GM21423 (cell line): Measurements from ENCODE around the gene POFUT1.
"Not testable (repeated sequence)": the region's sequence is repeated elsewhere in the genome, so short reads cannot be mapped to it uniquely, and the experiment has no call there.

Experiments used
- ATAC-seq: cut with Tn5 transposase; IDR thresholded peaks from one replicate; pipeline ENCODE4 v1.9.1; 2021; ENCODE audit warnings: mild to moderate bottlenecking, moderate library complexity; ENCODE audit not compliant: unreplicated experiment

POFUT1 gene

GRCh38 chr20:32271620-32272019, 63.9 kb downstream of the POFUT1 start:
- no peak for ATAC-seq

- no peak for ATAC-seq
These were observed 66.7 kb downstream of the POFUT1 start for GRCh38 chr20:32274359-32274758.

- not testable (repeated sequence) for ATAC-seq
These were observed 67.5 kb downstream of the POFUT1 start for GRCh38 chr20:32275163-32275562.

- ATAC-seq, result peak; percentile 73
These were observed 69.9 kb downstream of the POFUT1 start, which contains the start of gene KIF3B for GRCh38 chr20:32277361-32278198. KIF3B (plus strand) TSS chr20:32277651; CDS start chr20:32309778, 32,127 bp downstream.

GRCh38 chr20:32278199-32278643, 70.5 kb downstream of the POFUT1 start:
- ATAC-seq, result peak; percentile 67

GRCh38 chr20:32281711-32282110, 74.0 kb downstream of the POFUT1 start:
- ATAC-seq, result no peak

GRCh38 chr20:32282461-32282860, 74.8 kb downstream of the POFUT1 start:
- no peak for ATAC-seq

- ATAC-seq, result no peak
These were observed 77.5 kb downstream of the POFUT1 start for GRCh38 chr20:32285082-32285620.

GRCh38 chr20:32285621-32286371, 78.1 kb downstream of the POFUT1 start:
- ATAC-seq, result peak; percentile 77

GRCh38 chr20:32287231-32287638, 79.6 kb downstream of the POFUT1 start:
- no peak for ATAC-seq
